CD4-positive, alpha-beta T cell treated with Interferon gamma for 1 hour (primary cell): ENCODE results near the gene NAT9.

Experiments
- DNase-seq: peaks from one replicate; pipeline ENCODE4 v3.0.0-alpha.2; 2020

Gene NAT9

GRCh38 chr17:74760404-74761105, 15.6 kb downstream of the NAT9 start:
- DNase-seq = no peak

GRCh38 chr17:74759941-74760340, 16.2 kb downstream of the NAT9 start:
- no peak for DNase-seq

- DNase-seq = peak; percentile 61
These were observed 16.8 kb downstream of the NAT9 start for GRCh38 chr17:74759243-74759801.

- DNase-seq = no peak
These were observed 17.3 kb downstream of the NAT9 start for GRCh38 chr17:74758848-74759168.

GRCh38 chr17:74757931-74758847, 18.0 kb downstream of the NAT9 start:
- DNase-seq = no peak

GRCh38 chr17:74757502-74757901, 18.6 kb downstream of the NAT9 start:
- no peak for DNase-seq

DNA sequence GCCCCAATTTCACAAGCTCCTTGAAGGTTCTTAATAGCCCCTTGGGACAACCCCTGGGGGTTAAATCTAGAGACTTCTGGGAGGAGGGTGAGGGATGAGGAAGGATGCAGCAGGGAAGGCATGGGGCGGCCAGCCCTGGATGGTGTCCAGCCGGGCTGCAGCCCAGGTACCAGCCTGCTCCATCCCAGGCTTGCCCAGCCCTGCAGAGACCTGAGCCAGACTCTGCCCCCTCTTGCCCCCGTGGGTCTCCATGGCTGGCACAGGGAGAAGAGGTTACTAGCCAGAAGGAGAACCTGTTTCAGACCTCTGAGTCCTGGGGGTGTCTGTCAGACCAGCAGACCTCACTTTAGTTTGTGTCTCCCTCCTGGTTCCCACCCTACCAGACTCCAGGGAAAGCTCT, 19.3 kb downstream of the NAT9 start:
- no peak for DNase-seq

GRCh38 chr17:74755533-74755932, 20.6 kb downstream of the NAT9 start:
- no peak for DNase-seq

DNA sequence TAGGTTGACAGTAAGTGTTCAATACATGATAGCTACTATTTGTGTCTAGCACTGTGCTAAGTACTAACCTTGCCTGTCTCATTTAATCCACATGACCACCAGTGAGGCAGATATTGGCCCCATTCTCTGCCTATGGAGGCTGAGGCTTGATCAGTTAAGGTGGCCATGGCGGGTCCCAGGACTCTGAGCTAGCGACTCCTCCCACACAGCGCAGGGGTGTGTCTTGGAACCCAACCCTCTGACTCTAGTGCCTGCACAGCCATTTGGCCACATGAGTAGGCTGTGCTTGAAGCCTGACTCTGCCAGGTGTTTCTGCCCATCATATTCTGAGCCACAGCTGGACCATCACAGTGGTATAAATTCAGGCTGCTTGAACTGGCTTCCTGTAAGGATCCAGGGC, 21.3 kb downstream of the NAT9 start:
- DNase-seq = no peak

GRCh38 chr17:74752822-74753401, 23.2 kb downstream of the NAT9 start:
- DNase-seq = no peak

- no peak for DNase-seq
These were observed 23.7 kb downstream of the NAT9 start for GRCh38 chr17:74752415-74752814.

DNA sequence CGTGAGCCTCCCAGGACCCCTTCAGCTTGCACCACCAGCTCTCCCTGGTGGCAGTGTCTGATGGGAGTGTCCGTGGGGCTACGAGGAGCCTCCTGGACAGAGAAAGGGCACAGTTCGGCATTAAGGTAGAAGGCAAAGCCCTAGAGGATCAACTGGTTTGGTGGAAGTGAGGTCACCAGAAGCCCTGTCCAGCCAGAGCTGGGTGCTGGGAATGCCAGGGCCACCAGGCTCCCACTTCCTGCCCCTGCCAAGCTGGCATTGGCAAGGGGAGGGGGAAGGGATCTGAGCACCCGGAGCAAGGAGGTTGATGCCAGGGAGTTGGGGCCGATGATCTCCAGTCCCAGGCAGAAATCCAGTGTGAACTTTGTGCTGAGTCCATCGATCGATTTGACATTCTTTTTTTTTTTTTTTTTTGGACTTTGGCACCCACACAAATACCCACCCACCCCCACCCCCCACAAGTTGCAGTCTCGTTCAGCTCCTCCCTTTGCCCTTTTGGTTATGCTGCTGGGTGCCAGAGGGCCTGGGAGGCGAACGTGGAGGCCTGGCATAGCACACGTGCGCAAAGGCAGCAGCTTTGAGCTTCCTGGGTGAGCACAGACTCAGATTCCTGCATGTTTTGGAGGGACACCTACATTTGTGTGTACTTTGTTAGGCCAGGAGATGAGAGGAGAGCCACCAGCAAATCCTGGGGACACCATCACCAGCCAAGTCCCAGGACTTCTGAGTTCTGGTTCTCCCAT, 25.6 kb downstream of the NAT9 start:
- no peak for DNase-seq

GRCh38 chr17:74750039-74750326, 26.2 kb downstream of the NAT9 start:
- no peak for DNase-seq

DNA sequence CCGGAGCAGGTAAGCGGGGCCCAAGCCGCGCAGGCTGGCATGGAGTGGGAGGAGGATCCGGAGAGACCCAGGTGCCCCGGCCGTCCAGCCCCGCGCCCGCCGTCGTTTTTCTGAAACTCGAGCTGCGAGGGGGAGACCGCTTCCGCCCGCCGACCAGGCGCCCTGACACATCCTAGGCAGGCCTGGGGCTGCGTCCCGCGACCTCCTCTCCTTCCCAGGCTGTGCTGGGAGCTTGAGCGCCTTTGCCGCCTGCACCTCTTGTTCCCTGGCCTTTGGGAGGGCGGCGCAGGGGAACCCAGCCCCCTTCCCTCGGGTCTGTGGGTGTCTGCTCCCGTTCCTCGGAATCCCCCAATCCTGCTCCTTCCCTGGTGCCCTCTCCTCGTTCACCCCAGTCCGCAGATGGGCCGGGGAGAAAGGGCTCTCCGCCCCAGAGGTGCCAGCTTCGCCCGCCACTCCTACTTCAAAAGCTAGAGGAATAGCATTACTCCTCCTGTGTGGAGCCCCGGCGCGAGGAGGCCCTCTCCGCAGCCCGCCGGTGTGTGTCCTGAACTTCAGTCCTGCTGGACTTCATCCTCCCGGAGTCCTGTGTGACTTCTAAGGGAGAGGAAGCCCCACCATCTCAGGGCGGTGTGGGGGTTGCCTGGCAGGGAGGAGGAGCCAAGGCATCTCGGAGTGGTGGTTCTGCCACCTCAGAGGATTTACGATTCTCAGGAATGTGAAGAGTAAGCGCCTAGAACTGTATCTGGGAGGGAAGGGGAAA, 26.7 kb downstream of the NAT9 start:
- no peak for DNase-seq

DNA sequence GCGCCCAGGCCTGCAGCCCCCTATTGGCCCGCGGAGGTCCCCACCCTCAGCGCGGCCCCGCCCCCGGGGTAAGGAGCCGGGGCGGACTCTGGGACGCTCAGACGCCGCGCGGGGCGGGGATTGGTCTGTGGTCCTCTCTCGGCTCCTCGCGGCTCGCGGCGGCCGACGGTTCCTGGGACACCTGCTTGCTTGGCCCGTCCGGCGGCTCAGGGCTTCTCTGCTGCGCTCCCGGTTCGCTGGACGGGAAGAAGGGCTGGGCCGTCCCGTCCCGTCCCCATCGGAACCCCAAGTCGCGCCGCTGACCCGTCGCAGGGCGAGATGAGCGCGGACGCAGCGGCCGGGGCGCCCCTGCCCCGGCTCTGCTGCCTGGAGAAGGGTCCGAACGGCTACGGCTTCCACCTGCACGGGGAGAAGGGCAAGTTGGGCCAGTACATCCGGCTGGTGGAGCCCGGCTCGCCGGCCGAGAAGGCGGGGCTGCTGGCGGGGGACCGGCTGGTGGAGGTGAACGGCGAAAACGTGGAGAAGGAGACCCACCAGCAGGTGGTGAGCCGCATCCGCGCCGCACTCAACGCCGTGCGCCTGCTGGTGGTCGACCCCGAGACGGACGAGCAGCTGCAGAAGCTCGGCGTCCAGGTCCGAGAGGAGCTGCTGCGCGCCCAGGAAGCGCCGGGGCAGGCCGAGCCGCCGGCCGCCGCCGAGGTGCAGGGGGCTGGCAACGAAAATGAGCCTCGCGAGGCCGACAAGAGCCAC, 27.4 kb downstream of the NAT9 start, which contains the start of gene NHERF1:
TSS of gene NHERF1 (plus strand) at position 100 of the 750 bp plus-strand sequence. CDS start at position 319, 219 bp downstream.
- DNase-seq = peak; percentile 95

- no peak for DNase-seq
These were observed 27.9 kb downstream of the NAT9 start for GRCh38 chr17:74748279-74748528.

- DNase-seq = no peak
These were observed 29.2 kb downstream of the NAT9 start for GRCh38 chr17:74746922-74747321.

GRCh38 chr17:74746376-74746775, 29.8 kb downstream of the NAT9 start:
- no peak for DNase-seq

- DNase-seq = no peak
These were observed 30.5 kb downstream of the NAT9 start for GRCh38 chr17:74745548-74746177.

- DNase-seq = peak; percentile 80
These were observed 31.2 kb downstream of the NAT9 start for GRCh38 chr17:74744714-74745547.
